Loucy (cell line): Measurements from ENCODE around the gene GCSH.
A peak's percentile ranks its signal among the peaks of the same experiment; 100 is the strongest.

Source experiments
- H2AFZ ChIP-seq: fragments of 200-600 bp; sonication (generic); 2 replicates; pipeline ENCODE4 v1.6.0; 2016; ENCODE audit warnings: antibody characterized with exemption, mild to moderate bottlenecking, low read length, moderate library complexity
- H3F3A ChIP-seq: fragments of 200-600 bp; 2 replicates; pipeline ENCODE4 v1.6.0; 2016; ENCODE audit warnings: antibody characterized with exemption, low read depth, mild to moderate bottlenecking
- H3K27me3 ChIP-seq: fragments of 200-600 bp; sonication (generic); 2 replicates; pipeline ENCODE4 v1.6.1; 2014; ENCODE audit warnings: low read length, mild to moderate bottlenecking; ENCODE audit not compliant: insufficient read depth, poor library complexity, severe bottlenecking
- H3K36me3 ChIP-seq: fragments of 200-600 bp; sonication (generic); 2 replicates; pipeline ENCODE4 v1.6.1; 2016; ENCODE audit warnings: low read length; ENCODE audit not compliant: insufficient read depth
- H3K4me1 ChIP-seq: fragments of 200-600 bp; sonication (generic); 2 replicates; pipeline ENCODE4 v1.5.1; 2014; ENCODE audit warnings: low read length, mild to moderate bottlenecking; ENCODE audit not compliant: insufficient read depth, poor library complexity, severe bottlenecking
- H3K4me2 ChIP-seq: fragments of 200-600 bp; sonication (generic); 2 replicates; pipeline ENCODE4 v1.6.0; 2014; ENCODE audit warnings: antibody characterized with exemption, low read length, low read depth, mild to moderate bottlenecking; ENCODE audit not compliant: poor library complexity, severe bottlenecking
- H3K4me3 ChIP-seq: fragments of 200-600 bp; sonication (generic); 2 replicates; pipeline ENCODE4 v1.5.1; 2014; ENCODE audit warnings: low read length, mild to moderate bottlenecking, mixed read lengths; ENCODE audit not compliant: poor library complexity, severe bottlenecking
- H3K79me2 ChIP-seq: fragments of 200-600 bp; sonication (generic); 2 replicates; pipeline ENCODE4 v1.6.1; 2014; ENCODE audit warnings: low read length; ENCODE audit not compliant: insufficient read depth
- H3K9ac ChIP-seq: fragments of 200-600 bp; sonication (generic); 2 replicates; pipeline ENCODE4 v1.6.0; 2014; ENCODE audit warnings: mild to moderate bottlenecking, low read depth, low read length, moderate library complexity; ENCODE audit not compliant: poor library complexity, severe bottlenecking
- H3K9me2 ChIP-seq: fragments of 200-600 bp; sonication (generic); replicated peaks from 2 replicates; pipeline ENCODE4 v1.6.1; 2016; ENCODE audit warnings: low read depth, low read length, mixed read lengths
- H3K9me3 ChIP-seq: fragments of 200-600 bp; sonication (generic); 2 replicates; pipeline ENCODE4 v1.6.1; 2014; ENCODE audit warnings: mild to moderate bottlenecking, antibody characterized with exemption, low read length, low read depth; ENCODE audit not compliant: insufficient read depth
- H4K20me1 ChIP-seq: fragments of 200-600 bp; sonication (generic); 2 replicates; pipeline ENCODE4 v1.6.0; 2014; ENCODE audit warnings: antibody characterized with exemption, low read length, mild to moderate bottlenecking; ENCODE audit not compliant: insufficient read depth, poor library complexity, severe bottlenecking
- EZH2phosphoT487 ChIP-seq: fragments of 200-600 bp; IDR thresholded peaks from 2 replicates; pipeline ENCODE4 v1.6.1; 2018; ENCODE audit warnings: antibody characterized with exemption, mild to moderate bottlenecking, moderate library complexity, borderline replicate concordance
- TF ChIP-seq, protein P1 (sequence below): fragments of 200-600 bp; sonication (generic); conservative IDR thresholded peaks from 2 replicates; pipeline ENCODE4 v1.5.1; 2014; ENCODE audit warnings: mild to moderate bottlenecking, antibody characterized with exemption, low read length

The GCSH gene

DNA sequence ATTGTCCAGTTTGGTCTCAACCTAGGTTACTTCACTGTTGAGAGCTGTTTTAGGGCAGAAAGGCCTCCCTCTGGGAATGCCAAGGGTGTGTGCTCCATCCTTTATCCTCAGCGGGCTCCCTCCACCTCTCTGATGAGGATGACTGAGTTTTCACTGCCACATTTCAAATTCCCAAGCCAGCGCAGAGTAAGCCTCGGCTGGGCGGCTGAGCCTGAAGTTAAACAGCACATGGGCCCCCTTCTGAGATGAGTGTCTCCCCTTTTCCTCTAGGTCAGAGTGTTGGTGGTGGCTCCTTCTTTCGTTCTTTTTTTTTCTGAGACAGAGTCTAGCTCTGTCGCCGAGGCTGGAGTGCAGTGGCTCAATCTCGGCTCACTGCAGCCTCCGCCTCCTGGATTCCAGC, 5.5 kb upstream of the GCSH start:
- TF ChIP-seq, protein P1, sequence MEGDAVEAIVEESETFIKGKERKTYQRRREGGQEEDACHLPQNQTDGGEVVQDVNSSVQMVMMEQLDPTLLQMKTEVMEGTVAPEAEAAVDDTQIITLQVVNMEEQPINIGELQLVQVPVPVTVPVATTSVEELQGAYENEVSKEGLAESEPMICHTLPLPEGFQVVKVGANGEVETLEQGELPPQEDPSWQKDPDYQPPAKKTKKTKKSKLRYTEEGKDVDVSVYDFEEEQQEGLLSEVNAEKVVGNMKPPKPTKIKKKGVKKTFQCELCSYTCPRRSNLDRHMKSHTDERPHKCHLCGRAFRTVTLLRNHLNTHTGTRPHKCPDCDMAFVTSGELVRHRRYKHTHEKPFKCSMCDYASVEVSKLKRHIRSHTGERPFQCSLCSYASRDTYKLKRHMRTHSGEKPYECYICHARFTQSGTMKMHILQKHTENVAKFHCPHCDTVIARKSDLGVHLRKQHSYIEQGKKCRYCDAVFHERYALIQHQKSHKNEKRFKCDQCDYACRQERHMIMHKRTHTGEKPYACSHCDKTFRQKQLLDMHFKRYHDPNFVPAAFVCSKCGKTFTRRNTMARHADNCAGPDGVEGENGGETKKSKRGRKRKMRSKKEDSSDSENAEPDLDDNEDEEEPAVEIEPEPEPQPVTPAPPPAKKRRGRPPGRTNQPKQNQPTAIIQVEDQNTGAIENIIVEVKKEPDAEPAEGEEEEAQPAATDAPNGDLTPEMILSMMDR, result no peak
- TF ChIP-seq EZH2phosphoT487, result no peak
- no peaks in the 10 kb centered on the region for H3K9me3 ChIP-seq
- no peak overlapping the region for H2AFZ ChIP-seq
- no peaks in the 10 kb centered on the region for H3K9me2 ChIP-seq
- no peak overlapping the region for H3K4me3 ChIP-seq
- H3K4me1 ChIP-seq, result peaks cover 3% of the 10 kb centered on the region
- no peaks in the 10 kb centered on the region for H4K20me1 ChIP-seq
- no peak overlapping the region for H3K9ac ChIP-seq
- H3F3A ChIP-seq, result no peaks in the 10 kb centered on the region
- no peak overlapping the region for H3K4me2 ChIP-seq
- no peaks in the 10 kb centered on the region for H3K36me3 ChIP-seq
- H3K27me3 ChIP-seq, result no peaks in the 10 kb centered on the region
- H3K79me2 ChIP-seq, result no peaks in the 10 kb centered on the region

DNA sequence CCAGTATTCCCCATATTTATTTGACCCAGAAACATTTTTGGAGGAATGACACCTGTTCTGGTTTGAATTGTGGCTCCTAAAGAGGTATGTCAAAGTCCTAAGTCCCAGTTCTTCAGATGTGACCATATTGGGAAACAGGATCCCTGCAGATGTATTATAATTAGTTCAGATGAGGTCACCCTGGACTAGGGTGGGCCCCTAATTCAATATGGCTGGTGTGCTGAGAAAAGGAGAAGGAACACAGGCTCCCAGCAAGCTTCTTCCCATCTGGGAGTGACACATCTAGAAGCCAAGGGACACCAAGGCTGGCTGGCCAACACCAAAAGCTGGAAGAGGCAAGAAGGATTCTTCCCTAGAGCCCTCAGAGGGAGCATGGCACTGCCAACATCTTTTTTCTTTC, 3.8 kb upstream of the GCSH start:
- H3K36me3 ChIP-seq, result no peaks in the 10 kb centered on the region
- H3K9me2 ChIP-seq, result no peaks in the 10 kb centered on the region
- no peak overlapping the region for H2AFZ ChIP-seq
- H3K27me3 ChIP-seq, result no peaks in the 10 kb centered on the region
- H3K4me3 ChIP-seq, result no peak overlapping the region
- TF ChIP-seq, protein P1, result no peak
- TF ChIP-seq EZH2phosphoT487, result no peak
- peaks cover 5% of the 10 kb centered on the region for H3K4me1 ChIP-seq
- H3F3A ChIP-seq, result no peaks in the 10 kb centered on the region
- no peak overlapping the region for H3K4me2 ChIP-seq
- no peaks in the 10 kb centered on the region for H4K20me1 ChIP-seq
- no peaks in the 10 kb centered on the region for H3K9me3 ChIP-seq
- peaks cover 9% of the 10 kb centered on the region for H3K79me2 ChIP-seq
- no peak overlapping the region for H3K9ac ChIP-seq

DNA sequence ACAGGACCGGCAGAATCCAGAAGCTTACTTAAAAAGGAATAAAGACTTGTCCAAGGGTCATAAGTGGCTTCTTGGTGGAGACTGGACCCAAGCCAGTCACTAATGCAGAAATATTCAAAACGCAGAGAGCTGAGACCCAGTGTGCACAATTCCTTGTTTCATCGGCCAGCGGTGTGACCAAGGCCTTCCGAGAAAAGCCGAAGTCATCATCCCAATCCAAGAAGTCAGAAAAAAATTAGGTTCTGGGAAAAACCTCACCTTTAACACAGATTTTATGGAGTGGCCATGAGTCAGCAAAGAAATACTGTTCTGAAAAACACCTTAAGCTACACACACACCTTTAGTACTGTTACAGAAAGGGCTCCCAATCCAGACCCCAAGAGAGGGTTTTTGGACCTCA, 1.0 kb upstream of the GCSH start:
- TF ChIP-seq, protein P1, result no peak
- no peak for TF ChIP-seq EZH2phosphoT487
- Histone ChIP-seq H3K4me2 (peak overlapping the region; percentile 73), H3K9me3 (no peaks in the 10 kb centered on the region), H3K9ac (no peak overlapping the region), H3K4me3 (no peak overlapping the region), H2AFZ (no peak overlapping the region), H3K36me3 (no peaks in the 10 kb centered on the region), H3K79me2 (peaks cover 22% of the 10 kb centered on the region), H4K20me1 (no peaks in the 10 kb centered on the region), H3K4me1 (peaks cover 10% of the 10 kb centered on the region), H3K9me2 (no peaks in the 10 kb centered on the region), H3K27me3 (no peaks in the 10 kb centered on the region), H3F3A (no peaks in the 10 kb centered on the region)
